GM23248 (cell line): ENCODE results near the gene PPP1R9A.

Experiments used
- EZH2 ChIP-seq: fragments of 200-600 bp; sonication (generic); IDR thresholded peaks from 2 replicates; pipeline ENCODE4 v1.6.1; 2018; ENCODE audit warnings: antibody characterized with exemption, mild to moderate bottlenecking; ENCODE audit not compliant: insufficient read depth, poor library complexity, severe bottlenecking
- EZH2phosphoT487 ChIP-seq: fragments of 200-600 bp; sonication (generic); IDR thresholded peaks from 2 replicates; pipeline ENCODE4 v1.6.1; 2018; ENCODE audit warnings: antibody characterized with exemption, moderate library complexity, mild to moderate bottlenecking, low read depth; ENCODE audit not compliant: insufficient read depth

GRCh38 chr7:95102662-95103061 is 195.3 kb downstream of the PPP1R9A start:
- TF ChIP-seq EZH2, result no peak
- TF ChIP-seq EZH2phosphoT487, result no peak
